Fibroblast of skin of back (primary cell): ENCODE measurements around the gene ARMC5.
"Not testable (repeated sequence)": the region's sequence is repeated elsewhere in the genome, so short reads cannot be mapped to it uniquely, and the experiment has no call there.

ENCODE experiments used
- DNase-seq: peaks from one replicate; pipeline ENCODE4 v3.0.0-alpha.2; 2013

Gene ARMC5

GRCh38 chr16:31501966-31502348 lies 42.7 kb downstream of the ARMC5 start:
- no peak for DNase-seq

GRCh38 chr16:31502981-31503380 lies 43.7 kb downstream of the ARMC5 start:
- no peak for DNase-seq

DNA sequence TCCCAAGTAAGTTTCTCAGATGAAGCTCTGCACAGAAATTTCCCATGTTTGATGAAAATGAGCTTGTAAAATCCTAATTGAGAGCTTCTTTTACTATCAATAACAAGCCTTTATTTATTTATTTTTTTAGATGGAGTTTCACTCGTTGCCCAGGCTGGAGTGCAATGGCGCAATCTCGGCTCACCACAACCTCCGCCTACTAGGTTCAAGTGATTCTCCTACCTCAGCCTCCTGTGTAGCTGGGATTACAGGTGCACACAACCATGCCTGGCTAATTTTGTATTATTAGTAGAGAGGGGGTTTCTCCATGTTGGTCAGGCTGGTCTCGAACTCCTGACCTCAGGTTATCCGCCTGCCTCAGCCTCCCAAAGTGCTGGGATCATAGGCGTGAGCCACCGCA lies 44.3 kb downstream of the ARMC5 start:
- DNase-seq, result not testable (repeated sequence)

- no peak for DNase-seq
Measured at GRCh38 chr16:31504159-31504558, 44.9 kb downstream of the ARMC5 start.

GRCh38 chr16:31505483-31505882 lies 46.2 kb downstream of the ARMC5 start:
- no peak for DNase-seq

- DNase-seq, result no peak
Measured at GRCh38 chr16:31507617-31507928, 48.3 kb downstream of the ARMC5 start.

- peak; percentile 91 for DNase-seq
Measured at GRCh38 chr16:31507929-31508705, 48.8 kb downstream of the ARMC5 start, which contains the start of gene RUSF1. RUSF1 (minus strand) TSS chr16:31508391; CDS start chr16:31508373, 18 bp downstream.

GRCh38 chr16:31508706-31509195 lies 49.5 kb downstream of the ARMC5 start:
- DNase-seq, result peak; percentile 64

DNA sequence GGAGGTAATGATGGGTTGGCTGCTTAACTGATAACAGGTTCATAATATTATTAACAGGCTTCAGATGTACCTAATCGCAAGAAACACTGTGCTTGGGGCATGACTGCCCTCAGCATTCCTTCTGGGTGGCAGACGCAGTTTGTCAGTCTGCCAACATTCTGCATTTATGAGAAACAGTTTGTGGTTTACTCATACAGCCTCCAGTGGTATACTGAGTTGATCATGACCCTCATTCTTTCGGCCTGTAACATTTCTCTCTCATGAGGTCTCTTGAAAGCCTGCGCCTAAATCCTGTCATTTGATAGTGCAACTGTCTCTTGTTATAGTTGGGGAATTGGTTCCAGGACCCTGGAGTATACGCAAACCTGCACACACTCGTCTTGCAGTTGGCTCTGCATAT lies 53.8 kb downstream of the ARMC5 start:
- peak; percentile 86 for DNase-seq

DNA sequence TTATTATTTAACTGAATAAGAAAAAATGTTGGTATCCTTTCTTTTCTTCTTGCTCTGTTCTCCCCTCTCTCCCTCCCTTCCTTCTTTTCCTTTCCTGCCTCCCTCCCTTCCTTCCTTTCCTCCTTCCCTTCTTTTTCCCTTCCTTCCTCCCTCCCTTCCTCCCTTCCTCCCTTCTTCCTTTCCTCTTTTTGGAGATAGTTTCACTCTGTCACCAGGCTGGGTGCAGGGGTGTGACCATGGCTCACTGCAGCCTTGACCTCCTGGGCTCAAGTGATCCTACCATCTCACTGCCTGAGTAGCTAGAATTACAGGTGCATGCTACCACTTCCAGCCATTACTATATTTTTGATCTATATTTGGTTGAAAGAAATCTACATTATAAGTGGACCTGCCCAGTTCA lies 54.6 kb downstream of the ARMC5 start:
- no peak for DNase-seq
